WTC11 (cell line): ENCODE results near the gene ARID3B.

Experiments used
- ATF6 ChIP-seq: sonication (generic); formaldehyde crosslinking; IDR thresholded peaks from 2 replicates; pipeline ENCODE4 v1.8.1; 2023; ENCODE audit warnings: mild to moderate bottlenecking, missing genetic modification reagents
- CDX4 ChIP-seq: fragments of 250-450 bp; sonication (Bioruptor Pico); IDR thresholded peaks from 2 replicates; pipeline ENCODE4 v1.9.0; 2021; ENCODE audit warnings: moderate library complexity, mild to moderate bottlenecking, inconsistent platforms, borderline replicate concordance
- CREM ChIP-seq: sonication (generic); formaldehyde crosslinking; IDR thresholded peaks from 2 replicates; pipeline ENCODE4 v1.8.1; 2022; ENCODE audit warnings: mild to moderate bottlenecking, missing genetic modification reagents, moderate library complexity
- CTCF ChIP-seq: fragments of 200-600 bp; IDR thresholded peaks from 2 replicates; pipeline ENCODE4 v1.8.0; 2022; ENCODE audit warnings: antibody characterized with exemption
- E2F4 ChIP-seq: sonication (generic); formaldehyde crosslinking; IDR thresholded peaks from 2 replicates; pipeline ENCODE4 v1.8.1; 2022; ENCODE audit warnings: low read depth, mild to moderate bottlenecking, moderate library complexity, missing genetic modification reagents, borderline replicate concordance
- FOXJ3 ChIP-seq: sonication (generic); formaldehyde crosslinking; IDR thresholded peaks from 2 replicates; pipeline ENCODE4 v1.9.0; 2021; ENCODE audit warnings: missing genetic modification reagents, mild to moderate bottlenecking, borderline replicate concordance
- MAX ChIP-seq: sonication (generic); formaldehyde crosslinking; IDR thresholded peaks from 2 replicates; pipeline ENCODE4 v1.8.0; 2022; ENCODE audit warnings: mild to moderate bottlenecking, missing genetic modification reagents
- NFE2L1 ChIP-seq: sonication (generic); formaldehyde crosslinking; IDR thresholded peaks from 2 replicates; pipeline ENCODE4 v1.8.1; 2023; ENCODE audit warnings: missing genetic modification reagents
- NR2C2 ChIP-seq: sonication (generic); formaldehyde crosslinking; IDR thresholded peaks from 2 replicates; pipeline ENCODE4 v1.8.0; 2022; ENCODE audit warnings: mild to moderate bottlenecking, missing genetic modification reagents
- RORB ChIP-seq: fragments of 250-450 bp; sonication (Bioruptor Pico); IDR thresholded peaks from 2 replicates; pipeline ENCODE4 v1.9.0; 2021; ENCODE audit warnings: mild to moderate bottlenecking
- TP53 ChIP-seq: sonication (generic); formaldehyde crosslinking; IDR thresholded peaks from 2 replicates; pipeline ENCODE4 v1.8.1; 2023; ENCODE audit warnings: mild to moderate bottlenecking, missing genetic modification reagents
- ZNF416 ChIP-seq: fragments of 250-450 bp; sonication (Bioruptor Pico); IDR thresholded peaks from 2 replicates; pipeline ENCODE4 v1.9.0; 2021; ENCODE audit warnings: mild to moderate bottlenecking, inconsistent platforms

- no peak for TF ChIP-seq E2F4 (CRISPR knock-in tag)
- TF ChIP-seq CTCF, result no peak
- no peak for TF ChIP-seq NFE2L1 (CRISPR knock-in tag)
- TF ChIP-seq ZNF416, result no peak
- no peak for TF ChIP-seq TP53 (CRISPR knock-in tag)
- no peak for TF ChIP-seq NR2C2 (CRISPR knock-in tag)
- no peak for TF ChIP-seq FOXJ3 (CRISPR knock-in tag)
- no peak for TF ChIP-seq CREM (CRISPR knock-in tag)
- no peak for TF ChIP-seq RORB (CRISPR knock-in tag)
- no peak for TF ChIP-seq CDX4 (CRISPR knock-in tag)
- TF ChIP-seq ATF6 (CRISPR knock-in tag), result no peak
- TF ChIP-seq MAX (CRISPR knock-in tag), result no peak
Measured at GRCh38 chr15:74633781-74634180, 92.8 kb downstream of the ARID3B start.
